GM12891 (cell line): ENCODE results near the gene ANXA2R.

ENCODE experiments used
- POLR2A ChIP-seq: IDR thresholded peaks from 2 replicates; pipeline ENCODE4 v1.6.1; 2011; ENCODE audit warnings: low read depth, low read length, control low read depth
- POLR2AphosphoS5 ChIP-seq: IDR thresholded peaks from 2 replicates; pipeline ENCODE4 v1.6.1; 2011; ENCODE audit warnings: low read depth, low read length, control low read depth
- POU2F2 ChIP-seq: IDR thresholded peaks from 2 replicates; pipeline ENCODE4 v1.6.1; 2011; ENCODE audit warnings: low read depth, mild to moderate bottlenecking, control low read depth, low read length, moderate library complexity
- SPI1 ChIP-seq: IDR thresholded peaks from 2 replicates; pipeline ENCODE4 v1.6.1; 2011; ENCODE audit warnings: low read depth, low read length, control low read depth

- TF ChIP-seq POLR2AphosphoS5 (no peak), POU2F2 (no peak), POLR2A (no peak), SPI1 (no peak)
Measured at GRCh38 chr5:42994555-42995359, 45.4 kb downstream of the ANXA2R start.
